GM12878 (cell line): ENCODE data around the gene GCA.

Experiments
- CBFB ChIP-seq: IDR thresholded peaks from 2 replicates; pipeline ENCODE4 v1.6.1; 2016; ENCODE audit warnings: antibody characterized with exemption, low read depth
- CTCF ChIP-seq, 3 experiments: IDR thresholded peaks in 2 of 3; conservative IDR thresholded peaks in 1 of 3; 2 replicates each; pipeline ENCODE4 v1.5.1; 2011; ENCODE audit warnings: low read depth in 3 of 3, low read length in 3 of 3, mild to moderate bottlenecking in 3 of 3, control low read depth in 2 of 3, moderate library complexity in 2 of 3, inconsistent platforms in 1 of 3, mixed read lengths in 1 of 3; ENCODE audit not compliant: control insufficient read depth in 2 of 3, insufficient read depth in 1 of 3; ENCODE audit errors: extremely low read depth in 1 of 3
- EZH2 ChIP-seq: IDR thresholded peaks from 2 replicates; pipeline ENCODE4 v1.6.1; 2012; ENCODE audit warnings: low read depth, mild to moderate bottlenecking, control low read depth, inconsistent platforms, low read length, borderline replicate concordance; ENCODE audit not compliant: control insufficient read depth
- MXI1 ChIP-seq: fragments of 150-350 bp; IDR thresholded peaks from 2 replicates; pipeline ENCODE4 v1.6.1; 2011; ENCODE audit warnings: low read depth, mild to moderate bottlenecking, inconsistent platforms, low read length, improper control_type of control experiment
- POLR2A ChIP-seq: IDR thresholded peaks from 2 replicates; pipeline ENCODE4 v1.6.1; 2011; ENCODE audit warnings: low read depth, mild to moderate bottlenecking, low read length
- POLR2AphosphoS5 ChIP-seq: IDR thresholded peaks from 2 replicates; pipeline ENCODE4 v1.6.1; 2011; ENCODE audit warnings: mild to moderate bottlenecking, low read length, inconsistent platforms
- SP1 ChIP-seq: IDR thresholded peaks from one replicate; pipeline ENCODE4 v1.6.1; 2011; ENCODE audit warnings: low read depth, low read length
- TAF1 ChIP-seq: IDR thresholded peaks from 2 replicates; pipeline ENCODE4 v1.6.1; 2011; ENCODE audit warnings: mild to moderate bottlenecking, low read depth, low read length, borderline replicate concordance
- USF2 ChIP-seq: IDR thresholded peaks from 2 replicates; pipeline ENCODE4 v1.6.1; 2011; ENCODE audit warnings: low read depth, low read length, improper control_type of control experiment, borderline replicate concordance

GRCh38 chr2:162308747-162309503 is 35.0 kb upstream of the GCA start:
- no peak for TF ChIP-seq SP1
- no peak for TF ChIP-seq CTCF (IDR thresholded peaks at IDR 0.05 in 2 of 3, conservative IDR thresholded peaks at IDR 0.05 in 1 of 3; ENCODE audit: control insufficient read depth in 2 of 3, extremely low read depth in 1 of 3, insufficient read depth in 1 of 3, low read depth in 3 of 3, low read length in 3 of 3)
- TF ChIP-seq MXI1, result no peak
- no peak for TF ChIP-seq POLR2A
- no peak for TF ChIP-seq TAF1
- no peak for TF ChIP-seq EZH2
- TF ChIP-seq POLR2AphosphoS5, result peak; percentile 43; the same call in 1 of the 2 replicates
- no peak for TF ChIP-seq USF2
- TF ChIP-seq CBFB, result no peak
